ENCODE measurements around the gene FSIP2.

Gene FSIP2

GRCh38 chr2:185738679-185739472, at the start of gene FSIP2:
Gene FSIP2, plus strand, starts transcription at chr2:185738804. Its CDS starts 91 bp downstream, at chr2:185738895.
- peaks cover 3% of the 10 kb centered on the region for H3K4me1 ChIP-seq (ENCODE audit: control insufficient read depth, insufficient read depth, low read length)
- H3K27me3 ChIP-seq (ENCODE audit: control insufficient read depth, insufficient read depth, low read length) = no peaks in the 10 kb centered on the region
- H3K9ac ChIP-seq (ENCODE audit: low read depth, low read length) = peak within 1 kb of the TSS; percentile 50
- H3K4me3 ChIP-seq (ENCODE audit: low read depth, low read length) = peak within 1 kb of the TSS; percentile 70
- no peaks in the 10 kb centered on the region for H3K9me3 ChIP-seq (ENCODE audit: control insufficient read depth, insufficient read depth, low read length)
- H3K36me3 ChIP-seq (ENCODE audit: control insufficient read depth, insufficient read depth, low read length) = no peaks in the 10 kb centered on the region

- no peaks in the 10 kb centered on the region for H3K36me3 ChIP-seq (ENCODE audit: control insufficient read depth, insufficient read depth, low read length)
- H3K4me1 ChIP-seq (ENCODE audit: control insufficient read depth, insufficient read depth, low read length) = no peaks in the 10 kb centered on the region
- no peak overlapping the region for H3K9ac ChIP-seq (ENCODE audit: low read depth, low read length)
- no peaks in the 10 kb centered on the region for H3K27me3 ChIP-seq (ENCODE audit: control insufficient read depth, insufficient read depth, low read length)
- no peaks in the 10 kb centered on the region for H3K9me3 ChIP-seq (ENCODE audit: control insufficient read depth, insufficient read depth, low read length)
- H3K4me3 ChIP-seq (ENCODE audit: low read depth, low read length) = no peak overlapping the region
Observed at GRCh38 chr2:185689906-185690539, 48.6 kb upstream of the FSIP2 start.

GRCh38 chr2:185695711-185696235, 42.8 kb upstream of the FSIP2 start:
- Histone ChIP-seq H3K4me3 (ENCODE audit: low read depth, low read length) (no peak overlapping the region), H3K4me1 (ENCODE audit: control insufficient read depth, insufficient read depth, low read length) (no peaks in the 10 kb centered on the region), H3K27me3 (ENCODE audit: control insufficient read depth, insufficient read depth, low read length) (no peaks in the 10 kb centered on the region)

GRCh38 chr2:185700883-185701282, 37.7 kb upstream of the FSIP2 start:
- Histone ChIP-seq H3K27me3 (ENCODE audit: control insufficient read depth, insufficient read depth, low read length) (no peaks in the 10 kb centered on the region), H3K4me1 (ENCODE audit: control insufficient read depth, insufficient read depth, low read length) (no peaks in the 10 kb centered on the region), H3K36me3 (ENCODE audit: control insufficient read depth, insufficient read depth, low read length) (no peaks in the 10 kb centered on the region), H3K9ac (ENCODE audit: low read depth, low read length) (no peak overlapping the region), H3K9me3 (ENCODE audit: control insufficient read depth, insufficient read depth, low read length) (no peaks in the 10 kb centered on the region), H3K4me3 (ENCODE audit: low read depth, low read length) (no peak overlapping the region)

More at GRCh38 chr2:185695711-185696235, 42.8 kb upstream of the FSIP2 start:
- no peaks in the 10 kb centered on the region for H3K36me3 ChIP-seq (ENCODE audit: control insufficient read depth, insufficient read depth, low read length)
- no peak overlapping the region for H3K9ac ChIP-seq (ENCODE audit: low read depth, low read length)
- no peaks in the 10 kb centered on the region for H3K9me3 ChIP-seq (ENCODE audit: control insufficient read depth, insufficient read depth, low read length)

GRCh38 chr2:185734658-185735057, 3.9 kb upstream of the FSIP2 start:
- Histone ChIP-seq H3K9ac (ENCODE audit: low read depth, low read length) (no peak overlapping the region), H3K4me3 (ENCODE audit: low read depth, low read length) (no peak overlapping the region), H3K36me3 (ENCODE audit: control insufficient read depth, insufficient read depth, low read length) (no peaks in the 10 kb centered on the region), H3K9me3 (ENCODE audit: control insufficient read depth, insufficient read depth, low read length) (no peaks in the 10 kb centered on the region), H3K4me1 (ENCODE audit: control insufficient read depth, insufficient read depth, low read length) (peaks cover 3% of the 10 kb centered on the region), H3K27me3 (ENCODE audit: control insufficient read depth, insufficient read depth, low read length) (no peaks in the 10 kb centered on the region)

- peaks cover 3% of the 10 kb centered on the region for H3K4me1 ChIP-seq (ENCODE audit: control insufficient read depth, insufficient read depth, low read length)
- no peaks in the 10 kb centered on the region for H3K36me3 ChIP-seq (ENCODE audit: control insufficient read depth, insufficient read depth, low read length)
- H3K4me3 ChIP-seq (ENCODE audit: low read depth, low read length) = no peak overlapping the region
- H3K27me3 ChIP-seq (ENCODE audit: control insufficient read depth, insufficient read depth, low read length) = no peaks in the 10 kb centered on the region
- no peaks in the 10 kb centered on the region for H3K9me3 ChIP-seq (ENCODE audit: control insufficient read depth, insufficient read depth, low read length)
- no peak overlapping the region for H3K9ac ChIP-seq (ENCODE audit: low read depth, low read length)
Observed at GRCh38 chr2:185736210-185736609, 2.4 kb upstream of the FSIP2 start.

GRCh38 chr2:185745864-185746859, 7.6 kb downstream of the FSIP2 start:
- Histone ChIP-seq H3K9me3 (ENCODE audit: control insufficient read depth, insufficient read depth, low read length) (no peaks in the 10 kb centered on the region), H3K9ac (ENCODE audit: low read depth, low read length) (no peak overlapping the region), H3K36me3 (ENCODE audit: control insufficient read depth, insufficient read depth, low read length) (no peaks in the 10 kb centered on the region), H3K4me1 (ENCODE audit: control insufficient read depth, insufficient read depth, low read length) (no peaks in the 10 kb centered on the region), H3K27me3 (ENCODE audit: control insufficient read depth, insufficient read depth, low read length) (no peaks in the 10 kb centered on the region), H3K4me3 (ENCODE audit: low read depth, low read length) (no peak overlapping the region)

- no peaks in the 10 kb centered on the region for H3K9me3 ChIP-seq (ENCODE audit: control insufficient read depth, insufficient read depth, low read length)
- no peak overlapping the region for H3K4me3 ChIP-seq (ENCODE audit: low read depth, low read length)
- H3K36me3 ChIP-seq (ENCODE audit: control insufficient read depth, insufficient read depth, low read length) = no peaks in the 10 kb centered on the region
- no peaks in the 10 kb centered on the region for H3K27me3 ChIP-seq (ENCODE audit: control insufficient read depth, insufficient read depth, low read length)
- no peak overlapping the region for H3K9ac ChIP-seq (ENCODE audit: low read depth, low read length)
- H3K4me1 ChIP-seq (ENCODE audit: control insufficient read depth, insufficient read depth, low read length) = no peaks in the 10 kb centered on the region
Observed at GRCh38 chr2:185757356-185757755, 18.8 kb downstream of the FSIP2 start.

GRCh38 chr2:185771396-185771795, 32.8 kb downstream of the FSIP2 start:
- Histone ChIP-seq H3K4me3 (ENCODE audit: low read depth, low read length) (no peak overlapping the region), H3K9ac (ENCODE audit: low read depth, low read length) (no peak overlapping the region), H3K4me1 (ENCODE audit: control insufficient read depth, insufficient read depth, low read length) (no peaks in the 10 kb centered on the region), H3K36me3 (ENCODE audit: control insufficient read depth, insufficient read depth, low read length) (peaks cover 3% of the 10 kb centered on the region), H3K27me3 (ENCODE audit: control insufficient read depth, insufficient read depth, low read length) (no peaks in the 10 kb centered on the region), H3K9me3 (ENCODE audit: control insufficient read depth, insufficient read depth, low read length) (peaks cover 9% of the 10 kb centered on the region)

- no peaks in the 10 kb centered on the region for H3K9me3 ChIP-seq (ENCODE audit: control insufficient read depth, insufficient read depth, low read length)
- no peak overlapping the region for H3K4me3 ChIP-seq (ENCODE audit: low read depth, low read length)
- no peaks in the 10 kb centered on the region for H3K36me3 ChIP-seq (ENCODE audit: control insufficient read depth, insufficient read depth, low read length)
- no peak overlapping the region for H3K9ac ChIP-seq (ENCODE audit: low read depth, low read length)
- no peaks in the 10 kb centered on the region for H3K27me3 ChIP-seq (ENCODE audit: control insufficient read depth, insufficient read depth, low read length)
- H3K4me1 ChIP-seq (ENCODE audit: control insufficient read depth, insufficient read depth, low read length) = no peaks in the 10 kb centered on the region
Observed at GRCh38 chr2:185780890-185781289, 42.3 kb downstream of the FSIP2 start.

GRCh38 chr2:185782223-185782769, 43.7 kb downstream of the FSIP2 start:
- H3K4me1 ChIP-seq (ENCODE audit: control insufficient read depth, insufficient read depth, low read length) = no peaks in the 10 kb centered on the region
- no peak overlapping the region for H3K9ac ChIP-seq (ENCODE audit: low read depth, low read length)
- no peaks in the 10 kb centered on the region for H3K36me3 ChIP-seq (ENCODE audit: control insufficient read depth, insufficient read depth, low read length)
- H3K27me3 ChIP-seq (ENCODE audit: control insufficient read depth, insufficient read depth, low read length) = no peaks in the 10 kb centered on the region
- H3K4me3 ChIP-seq (ENCODE audit: low read depth, low read length) = no peak overlapping the region
- no peaks in the 10 kb centered on the region for H3K9me3 ChIP-seq (ENCODE audit: control insufficient read depth, insufficient read depth, low read length)

Data from iPS-15b (cell line).